Ishikawa (cell line): Measurements from ENCODE around the gene RSKR.

Experiments
- CREB1 ChIP-seq: IDR thresholded peaks from 2 replicates; pipeline ENCODE4 v1.6.1; 2012; ENCODE audit warnings: low read depth
- FOXM1 ChIP-seq: IDR thresholded peaks from 2 replicates; pipeline ENCODE4 v1.6.1; 2012; ENCODE audit warnings: low read depth, borderline replicate concordance
- REST ChIP-seq: IDR thresholded peaks from 2 replicates; pipeline ENCODE4 v1.6.1; 2012; ENCODE audit warnings: low read depth, mild to moderate bottlenecking
- TEAD4 ChIP-seq: IDR thresholded peaks from 2 replicates; pipeline ENCODE4 v1.6.1; 2012
- TF ChIP-seq, protein P1 (sequence below): IDR thresholded peaks from 2 replicates; pipeline ENCODE4 v1.6.1; 2012

DNA sequence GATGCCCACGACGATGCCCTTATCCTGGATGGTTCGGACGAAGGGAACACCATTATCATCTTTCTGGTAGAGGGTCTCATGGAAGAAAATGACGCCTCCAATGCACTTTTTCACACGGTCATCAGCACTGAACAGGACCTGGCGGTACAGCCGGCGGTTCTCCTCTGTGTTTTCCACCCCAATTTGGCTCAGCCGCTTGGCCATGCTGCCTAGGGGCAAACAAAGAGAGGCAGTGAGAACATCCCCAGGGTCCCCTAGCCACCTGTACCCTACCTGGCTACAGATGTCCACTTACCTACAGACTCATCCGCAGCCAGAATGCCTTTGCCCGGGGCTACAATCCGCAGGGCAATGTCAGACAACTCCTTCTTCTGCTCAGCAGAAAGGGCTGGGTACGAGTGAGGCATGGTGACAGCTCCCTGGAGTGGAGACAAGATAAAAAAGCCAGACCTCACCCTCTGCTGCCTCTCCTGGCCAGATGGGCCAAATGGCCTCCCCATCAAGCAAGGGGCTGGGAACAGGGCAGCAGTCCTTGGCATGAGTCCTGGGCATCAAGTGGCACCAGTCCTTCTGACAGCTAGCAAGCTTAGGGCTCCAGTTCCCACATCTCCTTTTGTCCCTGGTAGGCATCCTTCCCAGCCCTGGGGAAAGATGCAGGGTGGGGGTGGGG is 38.7 kb downstream of the RSKR start:
- TF ChIP-seq TEAD4 (no peak), FOXM1 (no peak), CREB1 (no peak), REST (no peak)
- TF ChIP-seq, protein P1, sequence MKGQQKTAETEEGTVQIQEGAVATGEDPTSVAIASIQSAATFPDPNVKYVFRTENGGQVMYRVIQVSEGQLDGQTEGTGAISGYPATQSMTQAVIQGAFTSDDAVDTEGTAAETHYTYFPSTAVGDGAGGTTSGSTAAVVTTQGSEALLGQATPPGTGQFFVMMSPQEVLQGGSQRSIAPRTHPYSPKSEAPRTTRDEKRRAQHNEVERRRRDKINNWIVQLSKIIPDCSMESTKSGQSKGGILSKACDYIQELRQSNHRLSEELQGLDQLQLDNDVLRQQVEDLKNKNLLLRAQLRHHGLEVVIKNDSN: no peak
